Neural progenitor cell (in vitro differentiated cells): ENCODE results near the gene SUCNR1. TPM values are rescaled to one million over a fixed set of nuclear protein-coding genes. Genes with fewer than 3 reads are reported as not detected.

ENCODE experiments used
- DNase-seq: peaks from one replicate; pipeline ENCODE4 v3.0.0-alpha.2; 2016; ENCODE audit warnings: low spot score
- H2AFZ ChIP-seq: fragments of 200-600 bp; sonication (generic); replicated peaks from 2 replicates; pipeline ENCODE4 v1.6.1; 2016; ENCODE audit warnings: antibody characterized with exemption
- H3F3A ChIP-seq: fragments of 200-600 bp; sonication (generic); 2 replicates; pipeline ENCODE4 v1.6.1; 2016; ENCODE audit warnings: antibody characterized with exemption, low read depth
- H3K27ac ChIP-seq: fragments of 200-600 bp; sonication (generic); 2 replicates; pipeline ENCODE4 v1.5.1; 2016; ENCODE audit warnings: mild to moderate bottlenecking
- H3K27me3 ChIP-seq: fragments of 200-600 bp; sonication (generic); 2 replicates; pipeline ENCODE4 v1.6.1; 2016; ENCODE audit warnings: mild to moderate bottlenecking, moderate library complexity
- H3K36me3 ChIP-seq: fragments of 200-600 bp; sonication (generic); 2 replicates; pipeline ENCODE4 v1.5.1; 2016
- H3K4me1 ChIP-seq: fragments of 200-600 bp; sonication (generic); 2 replicates; pipeline ENCODE4 v1.6.1; 2016; ENCODE audit warnings: mixed run types
- H3K4me2 ChIP-seq: fragments of 200-600 bp; sonication (generic); 2 replicates; pipeline ENCODE4 v1.6.1; 2016
- H3K4me3 ChIP-seq: fragments of 200-600 bp; sonication (generic); 2 replicates; pipeline ENCODE4 v1.5.1; 2016
- H3K79me2 ChIP-seq: fragments of 200-600 bp; sonication (generic); 2 replicates; pipeline ENCODE4 v1.6.1; 2016; ENCODE audit warnings: low read depth
- H3K9ac ChIP-seq: fragments of 200-600 bp; sonication (generic); 2 replicates; pipeline ENCODE4 v1.6.1; 2016
- H3K9me3 ChIP-seq: fragments of 200-600 bp; sonication (generic); 2 replicates; pipeline ENCODE4 v1.5.1; 2016; ENCODE audit warnings: low read depth
- H4K20me1 ChIP-seq: fragments of 200-600 bp; sonication (generic); 2 replicates; pipeline ENCODE4 v1.6.1; 2016; ENCODE audit warnings: low read depth
- H3K27ac Mint-ChIP-seq: 3 replicates; pipeline ENCODE4 v1.8.0; 2021; ENCODE audit warnings: mixed read lengths
- H3K27me3 Mint-ChIP-seq: 2 replicates; pipeline ENCODE4 v1.8.0; 2022; ENCODE audit warnings: low read depth, mild to moderate bottlenecking, inconsistent platforms, moderate library complexity, mixed read lengths; ENCODE audit not compliant: insufficient read depth
- H3K36me3 Mint-ChIP-seq: 3 replicates; pipeline ENCODE4 v1.8.0; 2021; ENCODE audit warnings: mixed read lengths
- H3K4me1 Mint-ChIP-seq: 3 replicates; pipeline ENCODE4 v1.8.0; 2021; ENCODE audit warnings: mixed read lengths
- H3K4me3 Mint-ChIP-seq: 3 replicates; pipeline ENCODE4 v1.8.0; 2021; ENCODE audit warnings: mild to moderate bottlenecking, moderate library complexity, mixed read lengths
- H3K9me3 Mint-ChIP-seq: 3 replicates; pipeline ENCODE4 v1.8.0; 2020; ENCODE audit warnings: mixed read lengths
- CTCF ChIP-seq: fragments of 200-600 bp; sonication (generic); IDR thresholded peaks from 2 replicates; pipeline ENCODE4 v1.5.1; 2017; ENCODE audit warnings: antibody characterized with exemption, mild to moderate bottlenecking
- EZH2 ChIP-seq: fragments of 200-600 bp; sonication (generic); IDR thresholded peaks from 2 replicates; pipeline ENCODE4 v1.6.1; 2017; ENCODE audit warnings: antibody characterized with exemption, mild to moderate bottlenecking, moderate library complexity
- EZH2phosphoT487 ChIP-seq: fragments of 200-600 bp; sonication (generic); IDR thresholded peaks from 2 replicates; pipeline ENCODE4 v1.6.1; 2017; ENCODE audit warnings: antibody characterized with exemption
- total RNA-seq: library from RNA; depleted of rRNA; stranded (reverse); fragments of >200 nt; gene quantifications from 2 replicates; pipeline ENCODE4 v1.2.3, GENCODE V29; 2015; ENCODE audit warnings: low replicate concordance

SUCNR1 gene
- total RNA-seq, 1 donor from 2014 or later, result not detected

DNA sequence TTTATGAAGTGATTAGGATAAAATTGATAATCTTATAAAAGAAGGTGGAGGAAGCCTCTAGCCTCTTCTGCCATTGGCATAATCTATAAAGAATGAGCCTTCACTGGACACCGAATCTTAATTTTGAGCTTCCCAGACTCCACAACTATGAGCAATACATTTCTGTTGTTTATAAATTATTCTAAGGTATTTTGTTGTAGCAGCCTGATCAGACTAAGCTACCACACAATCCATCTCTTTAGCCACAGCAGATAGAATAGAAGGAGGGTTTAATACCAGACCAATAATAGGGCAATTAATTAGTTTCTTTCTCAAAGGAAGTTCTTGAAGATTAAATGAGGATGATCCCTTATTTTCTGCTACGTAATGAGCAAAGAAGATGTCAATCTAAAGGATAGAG is 33.3 kb downstream of the SUCNR1 start:
- H3K9ac ChIP-seq, result no peak overlapping the region
- Mint-ChIP-seq H3K27me3 (peaks cover 4% of the 10 kb centered on the region), H3K36me3 (no peaks in the 10 kb centered on the region), H3K4me3 (no peak overlapping the region), H3K27ac (no peak overlapping the region), H3K4me1 (peaks cover 22% of the 10 kb centered on the region), H3K9me3 (peaks cover 2% of the 10 kb centered on the region)
- TF ChIP-seq CTCF (no peak), EZH2phosphoT487 (no peak), EZH2 (no peak)
- peaks cover 27% of the 10 kb centered on the region for H3K4me1 ChIP-seq
- H3K79me2 ChIP-seq, result no peaks in the 10 kb centered on the region
- no peaks in the 10 kb centered on the region for H3K36me3 ChIP-seq
- H3K4me3 ChIP-seq, result no peak overlapping the region
- no peak overlapping the region for H2AFZ ChIP-seq
- H3K9me3 ChIP-seq, result no peaks in the 10 kb centered on the region
- H3K27ac ChIP-seq, result no peak overlapping the region
- peaks cover 12% of the 10 kb centered on the region for H3F3A ChIP-seq
- no peak overlapping the region for H3K4me2 ChIP-seq
- DNase-seq, result no peak
- H3K27me3 ChIP-seq, result no peaks in the 10 kb centered on the region
- H4K20me1 ChIP-seq, result no peaks in the 10 kb centered on the region

- Histone ChIP-seq H3K27ac (no peak overlapping the region), H3K79me2 (no peaks in the 10 kb centered on the region), H3K4me2 (no peak overlapping the region), H3K9me3 (no peaks in the 10 kb centered on the region), H3K4me3 (no peak overlapping the region), H3K4me1 (peaks cover 11% of the 10 kb centered on the region), H3K27me3 (no peaks in the 10 kb centered on the region), H3K36me3 (no peaks in the 10 kb centered on the region), H2AFZ (no peak overlapping the region), H4K20me1 (no peaks in the 10 kb centered on the region), H3K9ac (no peak overlapping the region), H3F3A (no peaks in the 10 kb centered on the region)
- TF ChIP-seq EZH2phosphoT487, result no peak
- TF ChIP-seq CTCF, result no peak
- TF ChIP-seq EZH2, result no peak
- no peak overlapping the region for H3K4me3 Mint-ChIP-seq
- no peak overlapping the region for H3K27ac Mint-ChIP-seq
- no peaks in the 10 kb centered on the region for H3K36me3 Mint-ChIP-seq
- peaks cover 2% of the 10 kb centered on the region for H3K9me3 Mint-ChIP-seq
- no peak for DNase-seq
- H3K27me3 Mint-ChIP-seq, result peaks cover 4% of the 10 kb centered on the region
- H3K4me1 Mint-ChIP-seq, result peaks cover 5% of the 10 kb centered on the region
Observed at GRCh38 chr3:151908399-151908798, 35.0 kb downstream of the SUCNR1 start.

- Histone ChIP-seq H3K9ac (no peak overlapping the region), H3F3A (no peaks in the 10 kb centered on the region)
- H3K9me3 Mint-ChIP-seq, result peaks cover 2% of the 10 kb centered on the region
Observed at GRCh38 chr3:151909681-151910405, 36.4 kb downstream of the SUCNR1 start.

More at GRCh38 chr3:151909681-151910405, 36.4 kb downstream of the SUCNR1 start:
- Histone ChIP-seq H3K4me3 (no peak overlapping the region), H4K20me1 (no peaks in the 10 kb centered on the region), H2AFZ (no peak overlapping the region), H3K27me3 (no peaks in the 10 kb centered on the region), H3K36me3 (no peaks in the 10 kb centered on the region), H3K9me3 (no peaks in the 10 kb centered on the region), H3K4me2 (no peak overlapping the region), H3K4me1 (no peaks in the 10 kb centered on the region), H3K79me2 (no peaks in the 10 kb centered on the region), H3K27ac (no peak overlapping the region)
- TF ChIP-seq CTCF (no peak), EZH2 (no peak), EZH2phosphoT487 (no peak)
- Mint-ChIP-seq H3K27me3 (no peaks in the 10 kb centered on the region), H3K4me1 (no peaks in the 10 kb centered on the region), H3K36me3 (no peaks in the 10 kb centered on the region), H3K4me3 (no peak overlapping the region), H3K27ac (no peak overlapping the region)
- no peak for DNase-seq
